Measurements from ENCODE around the gene SLC37A2. TPM values are rescaled to one million over a fixed set of nuclear protein-coding genes. Genes with fewer than 3 reads are reported as not detected.

Gene SLC37A2
- total RNA-seq, 4 donors from 2014 or later, result 0.75 to 2.1 (median 1.5) TPM

- intact Hi-C loops (cut with DNase I; ENCODE audit: low total_unique reads), result no loop called here
- Histone ChIP-seq H3K4me3 (no peak overlapping the region), H3K27ac (peak overlapping the region in 1 of 4 donors; percentile 9), H3K4me1 (peaks cover 4 to 7% of the 10 kb centered on the region in 2 donors), H3K9me3 (no peaks in the 10 kb centered on the region), H3K36me3 (no peaks in the 10 kb centered on the region), H3K27me3 (peaks cover 0 to 5% (median 4%) of the 10 kb centered on the region in 3 donors)
- in situ Hi-C loops (cut with MboI; ENCODE audit: low sequenced_read_pairs in 4 of 4), result no loop called here
- peak in 1 of 2 donors; percentile 9 for DNase-seq
- no peak for TF ChIP-seq CTCF (IDR thresholded peaks at IDR 0.05 in 4 of 5, conservative IDR thresholded peaks at IDR 0.05 in 1 of 5)
- TF ChIP-seq POLR2A (IDR thresholded peaks at IDR 0.05), result no peak
- no peak for ATAC-seq
Observed at GRCh38 chr11:125069796-125070195, 6.7 kb downstream of the SLC37A2 start.

DNA sequence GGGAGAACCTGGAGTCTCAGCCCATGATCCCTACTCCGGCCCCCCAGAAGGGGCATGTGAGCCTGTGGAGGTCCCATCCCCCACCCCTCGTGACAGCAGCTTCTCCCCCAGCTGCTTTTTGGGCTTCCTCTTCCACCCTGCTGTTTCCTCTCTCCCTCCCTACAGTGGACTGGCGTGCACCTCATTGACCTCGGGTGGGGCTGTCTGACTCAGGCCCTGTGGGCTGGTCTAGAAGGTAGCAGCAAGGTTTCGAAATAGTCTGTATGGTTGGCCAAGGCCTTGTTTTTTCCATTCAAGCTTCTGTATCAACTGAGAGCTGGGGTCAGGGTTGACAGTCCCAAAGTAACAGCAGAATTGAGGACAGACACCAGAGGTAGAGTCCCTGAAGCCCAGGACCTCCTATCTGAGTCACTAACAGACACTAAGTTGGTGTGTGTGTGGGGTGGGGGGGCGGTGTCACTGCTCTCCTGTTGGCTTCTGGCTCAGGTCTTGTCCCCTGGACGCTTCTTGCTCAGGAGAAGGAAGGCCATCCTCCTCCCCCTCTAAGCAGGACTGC lies 7.7 kb downstream of the SLC37A2 start:
- peak overlapping the region in 1 of 4 donors; percentile 31 for H3K27ac ChIP-seq
- no peak overlapping the region for H3K4me3 ChIP-seq
- H3K9me3 ChIP-seq, result no peaks in the 10 kb centered on the region
- peaks cover 0 to 5% (median 4%) of the 10 kb centered on the region in 3 donors for H3K27me3 ChIP-seq
- intact Hi-C loops (cut with DNase I; ENCODE audit: low total_unique reads) (no loop called here), in situ Hi-C loops (cut with MboI; ENCODE audit: low sequenced_read_pairs in 4 of 4) (no loop called here)
- peak; percentile 47 to 61 for DNase-seq
- peaks cover 4 to 7% of the 10 kb centered on the region in 2 donors for H3K4me1 ChIP-seq
- ATAC-seq, result peak; percentile 31 to 43
- no peaks in the 10 kb centered on the region for H3K36me3 ChIP-seq
- TF ChIP-seq CTCF (IDR thresholded peaks at IDR 0.05 in 4 of 5, conservative IDR thresholded peaks at IDR 0.05 in 1 of 5) (no peak), POLR2A (IDR thresholded peaks at IDR 0.05) (no peak)

DNA sequence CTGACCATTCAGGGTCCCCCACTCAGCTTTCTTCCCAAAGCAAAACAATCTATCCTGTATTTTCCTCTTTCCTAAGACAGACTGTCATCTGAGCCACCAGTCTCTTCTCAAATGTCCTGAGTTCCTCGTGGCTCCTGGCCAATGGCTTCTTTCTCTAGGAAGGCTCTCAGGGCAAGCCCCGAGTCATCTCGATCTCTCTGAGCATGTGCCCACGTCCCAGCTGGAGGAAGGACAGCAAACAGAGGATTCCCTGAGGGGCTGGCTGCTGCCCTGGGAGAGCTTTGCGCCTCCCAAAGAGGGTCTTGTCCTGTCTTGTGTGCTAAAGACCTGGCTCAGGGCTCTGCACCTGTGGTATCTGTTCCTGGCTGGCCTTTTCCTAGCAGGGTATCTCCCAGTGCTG lies 8.3 kb downstream of the SLC37A2 start:
- DNase-seq (peak in 1 of 2 donors; percentile 32), ATAC-seq (peak; percentile 19 to 70)
- H3K4me1 ChIP-seq, result peaks cover 4 to 7% of the 10 kb centered on the region in 2 donors
- peaks cover 0 to 5% (median 0%) of the 10 kb centered on the region in 3 donors for H3K27me3 ChIP-seq
- no peaks in the 10 kb centered on the region for H3K36me3 ChIP-seq
- intact Hi-C loops (cut with DNase I; ENCODE audit: low total_unique reads) (no loop called here), in situ Hi-C loops (cut with MboI; ENCODE audit: low sequenced_read_pairs in 4 of 4) (no loop called here)
- no peaks in the 10 kb centered on the region for H3K9me3 ChIP-seq
- TF ChIP-seq CTCF (IDR thresholded peaks at IDR 0.05 in 4 of 5, conservative IDR thresholded peaks at IDR 0.05 in 1 of 5), result no peak
- no peak for TF ChIP-seq POLR2A (IDR thresholded peaks at IDR 0.05)
- peak overlapping the region in 1 of 4 donors; percentile 31 for H3K27ac ChIP-seq
- H3K4me3 ChIP-seq, result no peak overlapping the region

DNA sequence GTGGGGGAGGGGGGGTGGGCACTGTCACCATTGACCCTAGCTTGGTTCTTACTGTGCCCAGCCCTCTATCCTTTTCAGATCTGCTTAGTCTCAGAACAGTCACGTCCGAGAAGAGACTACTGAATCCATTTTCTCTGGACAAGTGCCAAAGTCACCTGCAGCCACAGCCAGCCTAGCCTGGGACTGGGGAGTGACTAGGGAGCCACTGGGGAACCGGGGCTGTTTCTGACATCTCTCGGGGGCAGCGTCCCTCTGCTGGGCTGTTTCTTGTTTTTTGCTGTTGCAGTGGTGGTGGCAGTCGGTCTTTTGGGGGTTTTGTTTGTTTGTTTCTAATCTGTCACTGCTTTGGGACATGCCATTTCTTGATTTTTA lies 8.7 kb downstream of the SLC37A2 start:
- Histone ChIP-seq H3K27ac (peak overlapping the region in 1 of 4 donors; percentile 31), H3K36me3 (no peaks in the 10 kb centered on the region), H3K4me3 (no peak overlapping the region), H3K9me3 (no peaks in the 10 kb centered on the region), H3K4me1 (peaks cover 4 to 7% of the 10 kb centered on the region in 2 donors), H3K27me3 (peaks cover 0 to 4% (median 0%) of the 10 kb centered on the region in 3 donors)
- ATAC-seq (no peak), DNase-seq (no peak)
- no peak for TF ChIP-seq CTCF (IDR thresholded peaks at IDR 0.05 in 4 of 5, conservative IDR thresholded peaks at IDR 0.05 in 1 of 5)
- no peak for TF ChIP-seq POLR2A (IDR thresholded peaks at IDR 0.05)
- in situ Hi-C loops (cut with MboI; ENCODE audit: low sequenced_read_pairs in 4 of 4) (no loop called here), intact Hi-C loops (cut with DNase I; ENCODE audit: low total_unique reads) (no loop called here)

All from gastrocnemius medialis (tissue), 4 donors.